Activated CD4-positive, alpha-beta T cell treated with anti-CD3 and anti-CD28 coated beads for 4 hours (primary cell): ENCODE measurements around the gene EFCAB5.
A peak's percentile ranks its signal among the peaks of the same experiment; 100 is the strongest.
"Not testable (repeated sequence)": the region's sequence is repeated elsewhere in the genome, so short reads cannot be mapped to it uniquely, and the experiment has no call there.

Experiments used
- DNase-seq, 2 donors: peaks; one replicate each; pipeline ENCODE4 v3.0.0-alpha.2; 2020

The EFCAB5 gene

DNA sequence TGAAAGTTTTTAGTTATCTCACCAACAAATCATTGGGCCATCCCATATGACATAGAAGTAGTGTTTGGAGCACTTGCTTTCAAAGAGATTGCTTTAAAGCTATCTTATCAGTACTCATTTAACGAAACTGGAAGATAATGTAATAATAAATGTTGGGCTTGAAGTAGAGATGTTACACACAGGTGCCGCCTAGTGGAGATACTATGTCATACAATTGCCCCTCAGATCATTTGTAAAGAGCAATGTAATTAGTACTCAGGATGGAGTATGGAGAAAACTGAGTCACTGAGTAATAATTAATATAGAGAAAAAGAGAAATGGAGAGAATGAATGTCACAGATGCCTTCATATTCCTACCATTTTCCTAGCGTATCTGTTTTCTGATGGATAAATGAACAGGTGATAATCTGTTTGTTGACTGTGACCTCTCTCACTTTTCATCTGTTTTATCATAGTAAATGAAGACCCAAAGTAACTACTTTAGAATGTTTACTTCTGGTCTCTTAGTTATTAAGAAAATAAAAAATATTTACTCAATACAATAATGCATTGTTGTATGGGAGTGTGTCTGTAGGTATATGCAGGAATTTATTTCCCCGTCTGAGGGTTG, 80.4 kb downstream of the EFCAB5 start:
- DNase-seq, result peak; percentile 10 to 37

DNA sequence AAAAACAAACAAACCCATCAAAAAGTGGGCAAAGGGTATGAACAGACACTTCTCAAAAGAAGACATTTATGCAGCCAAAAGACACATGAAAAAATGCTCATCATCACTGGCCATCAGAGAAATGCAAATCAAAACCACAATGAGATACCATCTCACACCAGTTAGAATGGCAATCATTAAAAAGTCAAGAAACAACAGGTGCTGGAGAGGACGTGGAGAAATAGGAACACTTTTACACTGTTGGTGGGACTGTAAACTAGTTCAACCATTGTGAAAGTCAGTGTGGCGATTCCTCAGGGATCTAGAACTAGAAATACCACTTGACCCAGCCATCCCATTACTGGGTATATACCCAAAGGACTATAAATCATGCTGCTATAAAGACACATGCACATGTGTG, 83.9 kb downstream of the EFCAB5 start:
- not testable (repeated sequence) for DNase-seq

DNA sequence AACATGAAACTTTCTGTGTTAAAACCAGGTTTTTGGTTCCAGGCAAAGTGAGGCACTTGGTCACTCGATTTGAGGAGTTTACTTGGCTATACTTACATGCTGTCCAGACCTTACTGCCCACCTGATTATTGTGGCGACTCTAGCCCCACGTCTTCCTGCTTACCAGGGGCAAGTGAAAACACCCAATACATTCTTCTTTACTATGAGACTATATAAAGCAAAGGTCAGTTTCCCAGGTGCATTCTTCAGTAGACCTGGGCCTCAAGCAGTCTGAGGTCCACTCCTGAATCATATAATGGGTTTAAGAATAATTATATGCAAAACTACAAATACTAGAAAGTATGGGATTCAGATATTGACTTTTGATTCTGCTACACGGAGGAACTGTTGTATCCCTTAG, 86.2 kb downstream of the EFCAB5 start:
- DNase-seq, result no peak

DNA sequence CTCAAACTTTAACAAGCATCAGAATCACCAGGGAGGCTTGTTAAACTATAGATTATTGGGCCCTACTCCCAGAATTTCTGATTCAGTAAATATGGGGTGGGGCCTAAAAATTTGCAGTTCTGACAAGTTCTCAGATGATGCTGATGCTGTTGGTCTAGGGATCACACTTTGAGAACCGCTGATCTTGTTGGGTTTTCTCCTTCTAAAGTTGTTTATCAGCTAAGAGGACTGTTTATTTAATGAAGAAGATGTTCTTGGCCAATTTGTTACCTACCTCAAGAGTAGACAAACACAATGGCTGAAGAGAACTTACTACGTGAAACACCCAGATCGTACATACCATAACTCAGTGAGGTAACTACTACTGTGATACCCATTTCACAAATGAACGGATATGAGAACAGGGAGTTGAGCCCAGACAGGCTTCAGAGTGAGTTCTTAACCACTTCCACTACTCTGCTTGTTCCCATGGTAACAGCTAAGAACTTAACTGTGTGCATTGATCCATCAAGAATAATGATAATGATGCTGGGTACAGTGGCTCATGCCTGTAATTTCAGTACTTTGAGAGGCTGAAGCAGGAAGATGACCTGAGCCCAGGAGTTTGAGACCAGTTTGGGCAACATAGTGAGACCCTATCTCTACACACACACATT, 89.9 kb downstream of the EFCAB5 start:
- DNase-seq, result no peak

DNA sequence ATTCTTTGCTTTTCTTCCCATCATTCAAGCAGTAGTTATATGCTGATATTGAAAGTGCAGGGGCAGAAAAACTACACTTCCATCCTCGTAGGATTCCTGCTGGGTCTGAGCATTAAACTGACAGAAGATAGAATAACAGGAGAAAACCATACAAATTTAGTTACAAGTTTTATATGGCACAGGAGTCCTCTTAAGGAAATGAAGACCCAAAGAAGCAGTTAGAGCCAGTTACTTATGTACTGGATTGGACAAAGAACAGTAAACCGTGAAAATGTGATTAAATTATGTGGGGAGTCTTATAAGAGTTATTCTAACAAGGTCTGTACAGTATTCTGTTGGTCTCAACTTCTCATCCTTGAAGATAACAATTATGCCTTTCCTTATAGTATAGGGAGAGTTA, 93.9 kb downstream of the EFCAB5 start:
- DNase-seq, result no peak

DNA sequence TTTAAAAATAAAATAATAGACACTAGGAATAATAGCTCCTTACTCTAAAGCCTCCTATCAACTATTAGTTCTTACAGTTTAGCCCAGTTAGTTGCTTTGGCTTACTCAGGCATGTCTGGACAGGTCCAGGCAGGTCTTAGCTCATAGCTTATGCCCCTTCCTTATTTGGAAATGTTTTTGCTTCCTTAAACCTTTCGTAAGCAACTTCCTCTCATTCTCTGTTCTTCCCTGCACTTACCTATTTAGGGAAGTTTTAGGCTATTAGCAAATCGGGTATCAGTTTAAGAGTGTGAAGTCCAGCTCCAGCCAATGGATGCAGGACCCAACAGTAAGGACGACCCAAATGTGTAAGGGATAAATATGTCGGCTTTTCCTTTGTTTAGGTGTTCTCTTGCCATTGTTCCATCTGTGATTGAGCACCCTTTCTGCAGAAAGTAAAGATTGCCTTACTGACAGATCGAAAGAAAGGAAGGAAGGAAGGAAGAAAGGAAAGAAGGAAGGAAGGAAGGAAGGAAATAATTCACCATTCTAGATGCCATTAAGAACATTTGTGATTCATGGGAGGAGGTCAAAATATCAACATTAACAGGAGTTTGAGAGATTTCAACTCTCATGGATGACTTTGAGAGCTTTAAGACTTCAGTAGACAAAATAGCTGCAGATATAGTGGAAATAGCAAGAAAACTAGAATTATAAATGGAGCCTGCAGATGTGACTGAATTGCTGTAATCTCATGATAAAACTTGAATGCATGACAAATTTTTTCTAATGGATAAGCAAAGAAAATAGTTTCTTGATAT, 99.5 kb downstream of the EFCAB5 start:
- not testable (repeated sequence) for DNase-seq

DNA sequence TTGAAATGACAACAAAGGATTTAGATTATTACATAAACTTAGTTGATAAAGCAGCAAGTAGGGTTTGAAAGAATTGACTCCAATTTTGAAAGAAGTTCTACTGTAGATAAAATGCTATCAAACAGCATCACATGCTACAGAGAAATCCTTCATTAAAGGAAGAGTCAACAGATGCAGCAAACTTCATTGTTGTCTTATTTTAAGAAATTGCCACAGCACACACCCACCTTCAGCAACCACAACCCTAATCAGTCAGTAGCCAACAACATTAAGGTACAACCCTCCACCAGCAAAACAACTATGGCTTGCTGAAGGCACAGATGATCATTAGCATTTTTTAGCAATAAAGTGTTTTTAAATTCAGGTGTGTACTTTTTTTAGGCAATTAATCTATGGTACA, 100.1 kb downstream of the EFCAB5 start:
- DNase-seq, result no peak

DNA sequence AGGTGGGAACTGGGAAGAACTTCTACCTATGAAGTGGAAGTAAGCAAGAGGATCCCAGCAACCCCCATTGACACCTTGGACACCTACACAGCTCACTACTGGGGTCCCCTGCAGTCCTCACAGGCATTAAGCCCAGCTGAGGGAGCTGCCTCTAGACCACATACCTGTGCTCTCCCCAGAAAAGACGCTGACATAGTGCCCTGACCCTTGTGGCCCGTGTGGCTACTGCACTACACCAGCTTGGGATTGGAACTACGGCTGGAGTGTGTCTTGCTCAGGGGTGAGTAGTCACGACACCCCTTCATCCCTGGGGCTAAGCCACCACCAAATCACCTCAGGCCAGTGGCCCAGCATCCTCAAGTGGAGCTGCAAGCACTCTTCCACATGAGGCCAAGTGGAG, 120.9 kb downstream of the EFCAB5 start:
- DNase-seq, result no peak

DNA sequence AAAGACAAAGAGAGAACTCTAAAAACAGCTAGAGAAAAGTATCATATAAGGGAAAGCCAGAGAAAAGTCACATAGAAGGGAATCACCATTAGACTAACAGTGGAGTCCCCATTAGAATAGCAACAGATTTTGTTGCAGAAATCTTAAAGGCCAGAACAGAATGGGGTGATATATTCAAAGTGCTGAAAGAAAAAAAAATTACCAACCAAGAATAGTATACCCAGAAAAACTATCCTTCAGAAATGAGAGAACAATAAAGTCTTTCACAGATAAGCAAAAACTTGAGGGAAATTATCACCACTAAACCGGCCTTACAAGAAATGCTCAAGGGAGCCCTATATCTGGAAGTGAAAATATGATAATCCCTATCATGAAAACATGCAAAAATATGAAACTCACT, 123.3 kb downstream of the EFCAB5 start:
- DNase-seq, result no peak

DNA sequence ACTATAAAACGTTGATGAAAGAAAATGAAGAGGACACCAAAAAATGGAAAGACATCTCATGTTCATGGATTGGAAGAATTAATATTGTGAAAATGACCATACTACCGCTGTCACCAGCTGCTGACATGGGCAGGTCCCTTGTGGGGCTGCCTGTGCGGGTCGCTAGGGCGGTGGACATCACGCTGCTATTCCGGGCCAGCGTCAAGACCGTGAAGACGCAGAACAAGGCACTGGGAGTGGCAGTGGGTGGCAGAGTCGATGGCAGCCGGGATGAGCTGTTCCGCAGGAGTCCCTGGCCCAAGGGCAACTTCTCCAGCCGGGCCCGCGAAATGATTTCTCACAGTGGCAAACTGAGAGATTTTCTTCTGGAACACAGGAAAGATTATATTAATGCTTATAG, 127.0 kb downstream of the EFCAB5 start:
- no peak for DNase-seq

DNA sequence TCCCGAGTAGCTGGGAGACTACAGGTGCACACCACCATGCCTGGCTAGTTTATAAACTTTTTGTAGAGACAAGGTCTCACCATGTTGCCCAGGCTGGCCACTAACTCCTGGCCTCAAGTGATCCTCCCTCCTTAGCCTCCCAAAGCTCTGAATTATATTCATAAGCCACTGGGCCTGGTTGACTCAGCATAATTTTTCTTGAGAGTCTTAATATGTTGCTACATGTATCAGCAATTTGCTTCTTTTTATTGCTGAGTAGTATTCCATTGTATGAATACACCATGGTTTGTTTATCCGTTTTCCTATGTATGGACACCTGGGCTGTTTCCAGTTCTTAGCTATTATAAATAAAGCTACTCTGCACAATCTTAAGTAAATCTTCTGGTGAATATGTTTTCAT, 132.8 kb downstream of the EFCAB5 start:
- DNase-seq, result no peak

DNA sequence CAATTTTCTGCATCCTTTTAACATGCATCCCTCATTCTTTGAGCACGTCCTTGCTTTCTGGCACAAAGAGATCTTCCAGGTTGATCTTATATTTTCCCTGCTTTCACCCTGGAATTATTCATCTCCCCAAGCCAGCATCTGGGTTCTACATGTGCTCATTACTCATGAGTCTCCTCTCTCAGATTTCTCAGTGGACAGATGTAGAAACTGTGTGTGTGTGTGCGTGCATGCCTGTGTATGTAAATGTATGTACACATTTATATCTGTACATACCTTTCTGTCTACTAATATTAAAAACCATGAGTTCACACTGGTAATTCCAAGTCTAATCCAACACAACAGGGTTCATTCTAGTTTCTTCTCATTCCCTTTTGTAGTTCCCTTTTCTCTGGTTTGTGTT, 133.3 kb downstream of the EFCAB5 start:
- DNase-seq, result no peak

DNA sequence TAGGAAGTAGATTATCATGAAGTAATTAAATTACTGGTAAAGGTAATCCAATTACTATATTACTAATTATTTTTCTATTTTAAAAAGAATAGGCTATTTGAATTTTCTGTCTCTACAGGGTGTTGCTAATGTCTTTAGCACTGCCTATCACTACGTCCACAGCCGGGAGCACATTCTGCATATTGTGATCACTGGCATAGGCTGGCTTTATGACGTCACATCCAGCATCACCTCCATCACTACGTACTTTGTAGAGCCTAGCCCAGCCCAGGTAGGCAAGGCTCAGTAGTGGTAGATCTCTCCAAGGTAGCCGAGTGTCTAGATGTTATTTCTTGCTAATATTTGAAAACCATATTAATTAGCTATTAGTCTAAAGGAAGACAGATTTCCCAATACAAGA, 141.3 kb downstream of the EFCAB5 start:
- no peak for DNase-seq

DNA sequence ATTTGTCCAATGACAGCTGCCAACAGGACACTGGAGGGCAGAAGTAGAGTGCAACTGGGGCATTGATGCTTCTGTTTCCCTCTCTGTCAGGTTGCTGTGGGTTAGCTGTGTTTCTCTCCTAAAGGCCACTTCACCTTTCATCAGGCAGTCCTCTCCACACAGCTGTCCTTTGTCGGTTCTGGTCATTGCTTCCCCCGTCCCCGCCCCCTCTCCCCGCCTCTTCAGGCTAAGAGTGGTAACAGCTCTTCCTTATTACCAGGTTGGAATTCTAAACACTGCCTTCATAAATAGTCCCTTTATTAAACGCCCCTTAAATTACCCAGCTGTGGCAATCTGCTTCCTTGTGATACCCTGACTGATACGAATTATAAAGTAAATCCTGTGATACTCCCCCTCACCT, 143.4 kb downstream of the EFCAB5 start:
- no peak for DNase-seq

DNA sequence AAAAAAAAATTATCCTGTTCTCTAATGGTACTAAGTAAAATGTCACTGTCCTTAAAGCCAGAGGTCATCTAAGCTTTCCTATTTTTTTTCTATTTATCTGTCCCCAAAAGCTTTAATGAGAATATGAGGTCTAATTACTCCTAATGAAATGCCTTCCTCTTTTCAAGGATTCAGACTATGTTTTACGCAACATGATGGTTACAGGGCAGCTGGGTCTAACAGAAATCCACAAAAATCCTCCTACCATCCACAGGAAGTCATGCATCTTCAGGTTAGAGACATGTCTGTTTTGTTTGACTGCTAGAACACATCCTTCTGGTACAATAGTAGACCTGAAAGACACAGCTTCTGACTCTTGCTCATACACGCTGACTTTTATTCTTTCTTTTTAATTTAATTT, 145.5 kb downstream of the EFCAB5 start:
- DNase-seq, result no peak

DNA sequence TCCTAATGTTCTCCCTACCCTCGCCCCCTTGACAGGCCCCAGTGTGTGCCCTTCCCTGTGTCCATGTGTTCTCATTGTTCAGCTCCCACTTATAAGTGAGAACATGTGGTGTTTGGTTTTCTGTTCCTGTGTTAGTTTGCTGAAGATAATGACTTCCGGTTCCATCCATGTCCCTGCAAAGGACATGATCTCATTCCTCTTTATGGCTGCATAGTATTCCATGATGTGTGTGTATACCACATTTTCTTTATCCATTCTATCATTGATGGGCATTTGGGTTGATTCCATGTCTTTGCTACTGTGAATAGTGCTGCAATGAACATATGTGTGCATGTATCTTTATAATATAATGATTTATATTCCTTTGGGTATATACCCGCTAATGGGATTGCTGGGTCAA, 146.0 kb downstream of the EFCAB5 start:
- DNase-seq, result not testable (repeated sequence)

DNA sequence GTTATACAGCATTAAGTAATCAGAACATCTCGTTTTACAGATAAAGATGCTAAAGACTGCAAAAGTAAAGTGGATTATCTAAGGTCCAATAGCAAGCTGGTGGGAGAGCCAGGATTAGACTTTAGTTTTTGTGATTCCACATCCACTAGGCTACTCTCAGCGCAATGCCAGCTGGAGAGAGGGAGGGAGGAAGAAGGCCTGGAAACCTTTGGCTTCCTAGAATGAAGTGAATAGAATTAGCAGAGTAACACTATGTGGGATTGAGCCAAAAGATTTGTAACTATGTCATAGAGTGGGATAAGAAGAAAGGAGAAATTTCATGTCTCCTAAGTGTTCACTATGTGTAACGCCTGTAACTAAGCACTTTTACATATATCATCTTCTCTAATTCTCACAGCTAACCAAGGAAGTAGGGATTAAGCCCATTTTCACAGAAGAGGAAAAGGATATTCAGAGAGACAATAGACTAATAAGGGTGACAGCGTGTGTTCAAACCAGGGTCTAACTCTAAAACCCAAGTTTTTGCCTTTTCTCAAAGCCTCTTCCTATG, 149.8 kb downstream of the EFCAB5 start:
- no peak for DNase-seq

DNA sequence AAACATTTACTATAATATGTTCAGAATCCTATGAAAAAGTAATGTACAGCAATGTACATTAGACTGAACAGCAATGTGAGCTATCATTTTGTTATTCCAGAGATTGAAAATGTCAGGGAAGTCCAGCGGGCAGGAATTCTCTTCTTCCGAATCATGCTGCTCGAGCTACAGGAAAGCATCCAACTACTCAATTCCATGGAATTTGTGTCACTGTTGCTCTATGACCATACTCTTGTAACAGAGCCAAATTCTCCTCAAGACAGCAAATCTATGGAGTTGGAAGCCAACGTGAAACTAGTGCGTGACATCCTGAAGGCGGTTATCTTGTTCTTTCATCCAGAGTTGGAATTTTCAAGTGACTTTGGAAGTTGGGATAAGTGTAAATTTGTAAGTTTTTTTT, 150.3 kb downstream of the EFCAB5 start:
- DNase-seq, result no peak

DNA sequence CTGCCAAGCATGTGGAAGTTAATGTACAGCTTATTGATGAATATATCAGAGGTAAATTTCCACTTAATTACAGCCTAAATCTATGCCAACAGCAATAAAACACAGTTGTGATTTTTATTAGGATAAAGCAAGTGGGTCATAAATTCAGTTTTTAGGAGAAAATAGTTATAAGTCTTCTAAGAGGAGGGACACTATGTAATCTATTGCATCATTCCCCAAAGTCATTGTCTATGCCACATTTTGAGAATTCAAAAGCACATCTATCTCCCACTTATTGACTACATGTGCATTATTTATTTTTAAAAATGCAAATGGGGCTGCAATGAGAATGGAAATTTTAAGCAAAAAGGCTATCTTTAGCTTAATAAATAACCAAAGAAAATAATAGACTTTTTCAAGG, 151.5 kb downstream of the EFCAB5 start:
- DNase-seq, result no peak

DNA sequence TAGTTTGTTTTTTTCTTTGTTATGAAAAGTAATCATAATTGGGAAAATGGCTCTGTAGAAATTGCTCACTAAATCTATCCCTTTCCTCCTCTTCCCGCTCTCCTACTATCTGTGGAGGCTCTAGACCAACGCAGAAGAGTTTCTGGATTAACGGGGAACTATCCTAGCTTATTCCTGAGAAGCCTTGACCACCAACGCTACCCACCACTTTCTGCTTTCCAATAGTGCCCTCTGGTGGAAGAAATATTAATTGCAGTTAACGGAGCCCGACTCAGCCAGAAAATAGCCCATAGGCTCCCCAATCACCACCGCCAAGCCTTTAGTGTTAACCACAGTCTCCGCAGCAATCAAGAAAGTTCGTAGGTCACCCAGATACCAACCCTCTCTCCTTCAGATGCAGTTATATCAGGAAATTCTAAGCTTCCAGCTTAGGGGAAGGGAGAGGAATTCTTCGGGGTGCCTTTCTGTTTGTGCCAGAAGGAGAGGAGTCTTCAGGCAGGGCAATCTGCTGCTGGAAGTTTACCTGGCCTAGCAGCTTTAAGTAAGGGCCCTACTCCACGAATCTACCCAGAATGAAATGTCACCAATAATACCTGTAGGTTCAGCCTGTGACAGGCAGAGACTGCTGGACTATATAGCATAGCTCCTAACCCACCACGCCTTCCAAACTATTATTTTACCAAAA, 152.2 kb downstream of the EFCAB5 start:
- DNase-seq, result peak; percentile 20 to 46

DNA sequence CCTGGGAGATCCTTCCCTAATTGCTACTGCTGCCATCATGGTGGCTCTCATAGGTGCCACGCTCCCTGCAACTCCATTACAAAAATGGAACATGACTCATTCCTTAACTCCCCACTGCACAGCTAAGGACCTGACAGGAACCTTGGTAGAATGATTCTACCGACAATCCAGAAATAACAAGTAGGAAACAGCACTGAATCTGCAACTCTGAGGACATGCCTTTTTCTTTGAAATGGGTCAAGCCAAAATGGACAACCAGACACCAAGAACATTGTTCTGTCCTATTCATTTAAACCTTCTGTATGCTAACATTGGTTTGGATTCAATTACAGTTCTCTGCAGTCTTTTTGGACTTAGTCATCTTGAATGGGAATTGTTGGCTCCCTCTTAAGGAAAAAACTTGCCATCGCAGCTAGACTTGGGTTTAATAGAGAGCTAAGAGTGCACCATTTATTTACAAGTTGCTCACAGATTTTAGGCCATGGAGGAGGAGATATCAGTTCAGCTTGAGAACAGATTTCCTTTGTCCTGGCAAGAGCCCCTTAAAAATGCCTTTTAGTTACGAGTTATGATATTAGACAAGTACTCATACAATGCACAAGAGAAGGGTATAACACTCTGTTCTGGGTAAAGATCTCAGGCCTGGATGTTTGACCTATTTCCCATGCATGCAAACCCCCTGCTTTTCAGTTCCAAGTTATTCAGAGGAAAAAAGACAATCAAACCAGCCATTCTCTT, 154.2 kb downstream of the EFCAB5 start:
- peak in 1 of 2 donors; percentile 15 for DNase-seq

DNA sequence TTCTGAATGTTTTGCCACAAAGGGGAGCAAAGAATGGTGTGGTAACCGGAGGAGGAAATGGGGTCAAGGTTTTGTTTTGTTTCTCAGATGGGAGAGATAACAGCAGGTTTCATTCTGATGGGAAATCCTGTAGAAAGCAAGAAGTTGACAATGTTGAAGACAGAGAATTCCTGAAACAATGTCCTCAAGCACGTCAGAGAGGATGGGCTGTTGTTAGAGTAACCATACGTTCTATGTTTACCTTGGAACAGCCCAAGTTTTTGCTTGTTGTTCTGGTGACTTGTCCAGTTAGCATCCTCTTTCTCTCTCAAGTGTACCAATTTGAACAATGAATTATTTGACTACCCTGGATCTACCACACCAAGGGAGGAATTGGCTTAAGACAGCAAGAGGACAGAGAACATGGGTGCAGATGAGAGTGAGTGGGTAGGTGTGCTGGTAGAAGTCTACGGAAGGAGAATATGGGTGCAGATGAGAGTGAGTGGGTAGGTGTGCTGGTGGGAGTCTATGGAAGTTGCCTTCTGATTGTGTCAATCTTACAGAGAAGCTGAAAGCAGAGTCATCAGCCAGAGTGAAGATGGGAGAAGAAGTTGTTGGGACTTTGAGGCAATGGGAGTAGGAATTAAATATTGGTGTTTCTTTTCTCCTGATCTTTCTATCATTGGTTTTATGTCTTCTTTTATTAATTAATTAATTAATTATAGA, 160.4 kb downstream of the EFCAB5 start:
- no peak for DNase-seq
